ENCODE measurements around the gene APBB1IP.
"Not testable (repeated sequence)": the region's sequence is repeated elsewhere in the genome, so short reads cannot be mapped to it uniquely, and the experiment has no call there.

Gene APBB1IP

GRCh38 chr10:26554246-26554645 is 116.1 kb downstream of the APBB1IP start:
- no peak for DNase-seq (ENCODE audit: low read depth in 3 of 3, low spot score in 1 of 3)

DNA sequence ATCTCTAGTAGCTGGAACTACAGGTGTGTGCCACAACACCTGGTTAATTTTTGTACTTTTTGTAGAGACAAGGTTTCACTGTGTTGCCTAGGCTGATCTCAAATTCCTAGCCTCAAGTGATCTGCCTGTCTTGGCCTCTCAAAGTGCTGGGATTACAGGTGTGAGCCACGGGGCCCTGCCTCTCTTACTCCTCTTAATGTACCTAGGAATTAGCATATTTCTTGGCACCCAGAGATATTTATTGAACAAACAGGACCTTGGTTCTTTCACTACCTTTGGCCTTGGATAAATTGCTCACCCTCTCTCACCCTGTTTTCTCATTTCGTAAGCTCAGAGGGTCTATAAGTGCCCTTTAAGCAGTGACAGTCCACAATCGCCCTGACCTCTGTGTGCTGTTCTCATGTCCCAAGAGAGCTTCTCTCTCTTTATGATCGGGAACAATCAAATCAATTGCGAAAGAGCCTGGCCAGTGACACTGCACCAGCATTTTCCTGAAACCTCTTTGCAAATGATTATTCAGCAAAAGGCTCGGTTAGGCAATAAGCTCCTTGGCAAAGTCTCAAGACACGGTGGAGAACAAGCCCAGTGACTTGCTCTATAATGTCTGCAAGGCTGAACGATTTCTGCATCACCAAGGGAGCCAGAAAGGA is 117.7 kb downstream of the APBB1IP start:
- DNase-seq (ENCODE audit: low read depth in 3 of 3, low spot score in 1 of 3) = no peak

DNA sequence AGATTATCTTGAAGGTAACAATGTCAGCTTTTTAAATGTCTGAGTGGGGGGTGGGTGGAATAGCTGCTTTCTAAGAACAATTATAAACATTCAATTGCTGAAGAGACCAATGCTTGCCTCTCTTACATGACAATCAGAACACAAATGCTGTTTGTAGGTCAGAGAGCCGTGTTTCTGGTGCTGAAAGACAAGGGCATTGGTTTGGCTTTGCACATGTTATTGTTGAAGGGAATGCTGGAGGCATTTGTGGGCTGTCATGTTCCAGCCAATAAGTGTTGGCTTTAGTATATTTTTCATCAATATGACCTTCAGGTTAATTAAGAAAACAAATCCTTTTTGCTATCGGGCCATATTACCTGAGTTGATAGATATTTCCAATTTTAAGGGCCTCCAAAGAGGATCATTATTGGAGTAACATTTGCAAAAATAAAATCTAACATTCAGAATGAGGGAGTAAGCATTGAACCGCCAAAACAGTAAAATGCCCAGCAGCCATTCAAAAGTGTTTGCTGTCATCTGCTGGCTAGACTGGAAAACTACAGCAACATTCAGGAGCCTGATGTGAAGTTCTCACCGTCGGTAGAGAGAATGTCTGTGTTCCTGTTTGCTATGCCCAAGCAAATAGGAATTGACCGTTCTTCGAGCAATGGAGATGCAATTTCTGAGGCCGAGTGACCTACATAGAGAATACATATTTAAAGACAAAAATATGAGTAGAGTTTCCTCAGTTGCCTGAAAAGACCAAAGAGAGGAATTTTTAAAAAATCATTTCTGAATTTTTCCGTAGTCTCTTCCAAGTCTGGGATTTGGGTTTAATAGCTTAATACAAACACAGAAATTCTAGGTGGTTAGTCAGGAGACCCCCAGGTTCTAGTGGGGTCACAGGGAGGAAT is 118.9 kb downstream of the APBB1IP start:
- peak in 1 of 3 donors; percentile 4 for DNase-seq (ENCODE audit: low read depth in 3 of 3, low spot score in 1 of 3)

- no peak for DNase-seq (ENCODE audit: low read depth in 3 of 3, low spot score in 1 of 3)
Observed at GRCh38 chr10:26557641-26558014, 119.5 kb downstream of the APBB1IP start.

DNA sequence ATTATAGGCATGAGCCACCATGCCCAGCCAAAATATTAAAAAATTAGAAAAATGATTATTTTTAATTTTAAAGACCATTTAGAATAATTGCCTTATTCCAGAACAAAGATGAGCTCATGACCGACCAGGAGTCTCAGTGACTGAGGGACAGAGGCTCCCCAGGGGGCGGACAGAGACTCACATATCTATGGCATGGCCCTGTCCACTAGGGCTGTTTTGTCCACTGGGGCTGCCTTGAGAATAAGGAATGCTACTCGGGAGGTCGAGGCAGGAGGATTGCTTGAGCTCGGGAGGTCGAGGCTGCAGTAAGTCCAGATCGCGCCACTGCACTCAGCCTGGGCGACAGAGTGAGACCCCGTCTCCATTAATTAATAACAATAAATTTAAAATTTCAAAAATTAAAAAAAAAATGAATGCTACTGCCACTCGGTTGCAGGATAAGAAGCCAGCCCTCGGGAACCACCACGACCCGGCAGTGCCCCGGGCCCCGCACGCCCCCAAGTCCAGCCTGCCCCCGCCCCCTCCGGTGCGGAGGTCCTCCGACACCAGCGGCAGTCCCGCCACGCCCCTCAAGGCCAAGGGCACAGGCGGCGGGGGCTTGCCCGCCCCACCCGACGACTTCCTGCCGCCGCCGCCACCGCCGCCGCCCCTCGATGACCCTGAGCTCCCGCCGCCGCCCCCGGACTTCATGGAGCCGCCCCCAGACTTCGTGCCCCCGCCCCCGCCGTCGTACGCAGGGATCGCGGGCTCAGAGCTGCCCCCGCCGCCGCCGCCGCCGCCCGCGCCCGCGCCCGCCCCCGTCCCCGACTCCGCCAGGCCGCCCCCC is 128.6 kb downstream of the APBB1IP start:
- DNase-seq (ENCODE audit: low read depth in 3 of 3, low spot score in 1 of 3) = no peak

DNA sequence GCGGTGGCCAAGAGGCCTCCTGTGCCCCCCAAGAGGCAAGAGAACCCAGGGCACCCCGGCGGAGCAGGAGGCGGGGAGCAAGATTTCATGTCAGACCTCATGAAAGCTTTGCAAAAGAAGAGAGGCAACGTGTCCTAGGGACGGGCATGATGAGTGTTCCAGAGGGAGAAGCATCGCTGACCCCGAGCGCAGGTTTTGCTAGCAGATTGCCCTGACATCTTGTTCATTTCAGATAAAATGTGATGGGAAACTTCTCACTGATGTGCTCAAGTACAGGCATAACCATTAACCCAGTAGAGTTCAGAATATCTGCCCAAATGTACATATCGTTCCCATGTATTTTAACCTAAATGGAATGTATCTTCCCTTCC is 129.2 kb downstream of the APBB1IP start:
- DNase-seq (ENCODE audit: low read depth in 3 of 3, low spot score in 1 of 3) = no peak

DNA sequence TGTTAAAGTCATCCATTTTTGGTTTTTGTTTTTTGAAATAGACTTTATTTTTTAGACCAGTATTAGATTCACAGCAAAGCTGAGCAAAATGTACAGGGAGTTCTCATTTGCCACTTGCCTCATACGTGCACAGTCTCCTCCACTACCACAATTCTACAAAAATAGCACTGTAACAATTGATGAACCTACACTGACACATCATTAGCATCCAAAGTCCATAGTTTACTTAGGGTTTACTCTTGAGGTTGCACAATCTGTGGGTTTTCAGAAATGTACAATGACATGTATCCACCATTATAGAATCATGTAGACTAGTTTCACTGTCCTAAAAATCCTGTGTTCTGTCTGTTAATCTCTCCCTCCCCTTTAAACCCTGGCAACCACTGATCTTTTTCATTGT is 133.5 kb downstream of the APBB1IP start:
- DNase-seq (ENCODE audit: low read depth in 3 of 3, low spot score in 1 of 3) = no peak

DNA sequence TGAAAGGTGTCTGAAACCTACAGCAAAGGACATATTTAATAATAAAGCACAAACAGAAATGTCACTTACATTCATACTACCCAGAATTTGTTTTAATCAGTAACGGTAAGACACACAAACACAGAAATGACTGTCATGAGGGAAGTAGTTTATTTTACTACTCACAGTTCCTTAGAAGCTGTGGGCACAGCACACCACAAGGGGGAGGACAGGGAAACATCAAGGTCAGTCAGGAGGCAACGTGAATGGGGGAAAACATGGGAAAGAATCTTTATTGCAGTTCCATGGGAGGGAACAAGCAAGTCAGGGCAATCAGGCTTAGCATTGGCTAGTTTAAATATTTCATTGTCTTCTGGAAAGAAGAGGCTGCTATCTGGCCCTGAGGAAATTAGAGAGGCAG is 135.5 kb downstream of the APBB1IP start:
- DNase-seq (ENCODE audit: low read depth in 3 of 3, low spot score in 1 of 3) = no peak

- DNase-seq (ENCODE audit: low read depth in 3 of 3, low spot score in 1 of 3) = no peak
Observed at GRCh38 chr10:26574783-26575182, 136.6 kb downstream of the APBB1IP start.

DNA sequence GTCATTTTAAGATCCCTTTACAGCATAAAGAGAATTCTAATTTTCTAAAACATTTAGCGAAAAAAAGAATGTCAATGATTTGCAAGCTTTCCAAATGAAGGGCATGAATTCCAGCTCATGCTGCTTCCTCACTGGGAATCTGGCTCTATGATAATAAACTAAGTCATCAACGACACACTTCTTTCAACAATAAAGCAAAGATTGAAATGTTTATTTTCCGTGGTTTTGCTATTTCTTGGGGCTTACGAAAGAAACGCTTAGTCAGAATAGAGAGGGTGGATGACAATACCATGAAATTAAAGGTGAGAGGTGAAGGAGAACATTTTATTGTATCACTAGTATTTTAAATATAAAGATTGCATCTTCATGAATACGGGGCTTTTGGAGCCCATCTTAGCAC is 140.2 kb downstream of the APBB1IP start:
- DNase-seq (ENCODE audit: low read depth in 3 of 3, low spot score in 1 of 3) = not testable (repeated sequence)

GRCh38 chr10:26579256-26580063 is 141.3 kb downstream of the APBB1IP start:
- no peak for DNase-seq (ENCODE audit: low read depth in 3 of 3, low spot score in 1 of 3)

GRCh38 chr10:26586211-26586610 is 148.1 kb downstream of the APBB1IP start:
- DNase-seq (ENCODE audit: low read depth in 3 of 3, low spot score in 1 of 3) = no peak

GRCh38 chr10:26588611-26589010 is 150.5 kb downstream of the APBB1IP start:
- DNase-seq (ENCODE audit: low read depth in 3 of 3, low spot score in 1 of 3) = no peak

DNA sequence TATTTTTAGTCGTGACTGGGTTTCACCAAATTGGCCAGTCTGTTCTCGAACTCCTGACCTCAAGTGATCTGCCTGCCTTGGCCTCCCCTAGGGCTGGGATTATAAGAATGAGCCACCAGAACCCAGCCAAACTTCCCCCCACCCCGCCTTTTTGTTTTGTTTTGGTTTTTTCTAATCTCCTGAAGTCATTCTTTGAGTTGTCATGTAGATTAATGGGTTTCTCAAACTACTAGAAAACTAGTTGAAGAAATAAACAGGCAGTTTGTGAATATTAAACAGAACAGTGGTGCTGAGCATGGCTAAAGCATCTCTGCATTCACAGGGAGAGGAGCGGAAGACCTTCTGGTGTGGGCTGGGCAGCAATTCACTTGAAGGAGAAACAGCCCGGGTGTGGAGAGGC is 151.7 kb downstream of the APBB1IP start:
- not testable (repeated sequence) for DNase-seq (ENCODE audit: low read depth in 3 of 3, low spot score in 1 of 3)

GRCh38 chr10:26593896-26594295 is 155.8 kb downstream of the APBB1IP start:
- DNase-seq (ENCODE audit: low read depth in 3 of 3, low spot score in 1 of 3) = no peak

GRCh38 chr10:26603283-26603682 is 165.1 kb downstream of the APBB1IP start:
- DNase-seq (ENCODE audit: low read depth in 3 of 3, low spot score in 1 of 3) = not testable (repeated sequence)

GRCh38 chr10:26604320-26605093 is 166.4 kb downstream of the APBB1IP start:
- DNase-seq (ENCODE audit: low read depth in 3 of 3, low spot score in 1 of 3) = not testable (repeated sequence)

GRCh38 chr10:26606389-26606877 is 168.3 kb downstream of the APBB1IP start:
- not testable (repeated sequence) for DNase-seq (ENCODE audit: low read depth in 3 of 3, low spot score in 1 of 3)

DNA sequence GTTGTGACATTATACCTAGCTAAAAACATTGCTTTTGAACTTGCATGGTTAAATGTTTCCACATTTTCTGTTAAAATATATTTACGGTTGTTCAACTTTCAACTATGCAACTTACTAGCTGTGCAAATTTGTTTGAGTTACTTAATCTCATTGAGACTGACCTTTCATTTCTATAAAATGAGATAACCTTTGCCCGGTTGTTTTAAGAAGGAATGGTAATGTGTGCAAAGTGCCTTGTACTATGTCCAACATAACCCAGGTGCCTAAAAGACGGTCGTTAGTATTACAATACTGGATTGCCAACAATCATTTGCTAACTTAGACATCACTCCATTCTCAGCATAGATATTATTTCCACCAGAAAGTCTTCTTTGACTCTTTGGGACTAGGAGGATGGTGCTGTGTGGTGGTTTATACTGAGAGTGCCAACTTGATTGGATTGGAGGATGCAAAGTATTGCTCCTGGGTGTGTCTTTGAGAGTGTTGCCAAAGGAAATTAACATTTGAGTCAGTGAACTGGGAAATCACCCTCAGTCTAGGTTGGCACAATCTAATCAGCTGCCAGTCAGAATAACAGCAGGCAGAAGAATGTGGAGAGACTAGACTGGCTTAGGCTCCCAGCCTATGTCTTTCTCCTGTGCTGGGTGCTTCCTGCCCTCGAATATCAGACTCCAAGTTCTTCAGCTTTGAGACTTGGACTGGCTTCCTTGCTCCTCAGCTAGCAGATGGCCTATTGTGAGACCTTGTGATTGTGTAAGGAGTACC is 174.2 kb downstream of the APBB1IP start:
- DNase-seq (ENCODE audit: low read depth in 3 of 3, low spot score in 1 of 3) = no peak

Measured in stimulated activated CD4-positive, alpha-beta T cell treated with anti-CD3 and anti-CD28 coated beads, TNF-alpha, amount 100 ng/mL, for 1 hour (primary cell).